GM21737 (cell line): ENCODE data around the gene DUOXA1.

ENCODE experiments used
- ATAC-seq: cut with Tn5 transposase; IDR thresholded peaks from one replicate; pipeline ENCODE4 v1.9.1; 2021; ENCODE audit warnings: mild to moderate bottlenecking, moderate library complexity; ENCODE audit not compliant: unreplicated experiment

Gene DUOXA1

GRCh38 chr15:45133561-45133920 is 3.9 kb upstream of the DUOXA1 start:
- ATAC-seq = no peak

DNA sequence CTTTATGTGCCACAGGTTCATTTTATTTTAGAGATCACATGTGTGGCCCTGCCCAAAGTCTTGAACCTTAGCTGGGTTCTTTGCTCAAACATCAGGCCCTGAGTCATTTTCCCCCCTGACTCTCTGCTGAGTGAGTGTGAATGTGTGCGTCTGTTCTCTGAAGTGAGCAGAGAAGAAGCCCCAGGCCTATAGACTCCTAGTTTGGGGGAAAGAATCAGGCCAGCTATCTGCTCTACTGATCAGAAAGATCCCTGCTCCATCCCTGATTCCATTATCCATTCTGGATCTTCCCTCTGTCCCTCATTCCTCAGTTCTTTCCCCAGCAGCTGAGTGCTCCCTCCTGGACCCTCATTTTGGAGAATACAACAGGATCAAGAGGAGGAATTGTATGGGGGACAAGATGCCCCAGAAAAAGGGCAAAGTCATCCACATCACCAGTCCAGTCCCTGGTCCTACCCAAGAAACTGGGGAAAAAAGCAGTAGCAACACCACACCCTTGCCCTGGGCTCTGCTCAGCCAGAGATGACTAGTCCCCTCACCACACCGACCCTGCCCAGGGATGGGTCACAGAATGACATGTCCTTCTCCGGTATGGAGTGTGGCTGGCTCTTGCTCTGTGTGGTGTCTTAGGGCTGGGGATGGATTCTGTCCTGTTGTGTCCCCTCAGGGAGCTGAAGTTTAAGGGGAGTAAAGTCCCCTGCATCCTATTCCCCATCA is 3.3 kb upstream of the DUOXA1 start:
- ATAC-seq = no peak

DNA sequence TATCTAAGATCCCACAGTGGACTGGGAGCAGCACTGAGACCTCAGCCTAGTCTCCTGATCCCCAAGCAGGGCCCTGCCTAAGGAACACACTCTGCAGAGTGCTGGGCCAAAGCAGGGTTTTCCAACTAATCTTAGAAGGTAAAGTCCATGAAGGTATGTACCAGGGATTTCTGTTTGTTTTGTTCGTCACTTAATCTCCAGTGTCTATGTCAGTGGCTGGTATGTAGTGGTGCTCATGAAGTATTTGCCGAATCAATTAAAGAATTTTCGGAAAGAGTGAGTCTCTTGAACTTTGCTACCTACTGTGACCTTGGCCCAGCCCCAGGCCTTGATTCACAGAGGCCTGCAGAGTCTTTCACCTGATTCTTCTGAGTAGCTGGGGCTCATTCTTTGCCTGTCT is 1.8 kb upstream of the DUOXA1 start:
- no peak for ATAC-seq

GRCh38 chr15:45130291-45131000 is 767 bp upstream of the DUOXA1 start:
- no peak for ATAC-seq

GRCh38 chr15:45128971-45129639 is 574 bp downstream of the DUOXA1 start:
- no peak for ATAC-seq

DNA sequence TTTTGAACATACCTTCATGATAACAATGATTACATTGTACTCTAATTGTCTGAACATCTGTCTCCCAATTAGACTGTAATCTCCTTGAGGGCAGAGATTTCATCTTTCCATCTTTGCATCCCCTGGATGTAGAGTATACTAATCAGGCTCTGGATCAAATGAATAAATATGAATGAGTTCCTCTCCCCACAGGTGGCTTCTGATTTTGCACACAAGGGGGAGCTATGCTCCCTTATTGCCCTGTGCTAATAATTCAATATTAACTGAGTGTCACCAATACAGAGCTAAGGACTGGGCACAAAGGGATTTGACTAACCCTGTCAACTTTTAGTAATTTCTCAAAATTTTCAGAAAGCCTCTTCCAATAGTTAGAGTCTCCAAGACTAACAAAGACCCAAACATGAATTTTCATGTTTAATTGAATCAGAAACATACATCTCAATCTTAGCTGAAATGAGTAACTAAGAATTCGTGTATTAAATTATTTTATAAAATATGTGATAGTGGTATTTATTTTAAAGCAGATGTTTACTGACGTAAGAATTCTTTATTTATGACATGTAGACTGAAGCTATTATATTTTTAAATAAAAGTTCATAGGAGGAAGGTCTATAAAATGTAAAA is 3.0 kb downstream of the DUOXA1 start:
- ATAC-seq = no peak

DNA sequence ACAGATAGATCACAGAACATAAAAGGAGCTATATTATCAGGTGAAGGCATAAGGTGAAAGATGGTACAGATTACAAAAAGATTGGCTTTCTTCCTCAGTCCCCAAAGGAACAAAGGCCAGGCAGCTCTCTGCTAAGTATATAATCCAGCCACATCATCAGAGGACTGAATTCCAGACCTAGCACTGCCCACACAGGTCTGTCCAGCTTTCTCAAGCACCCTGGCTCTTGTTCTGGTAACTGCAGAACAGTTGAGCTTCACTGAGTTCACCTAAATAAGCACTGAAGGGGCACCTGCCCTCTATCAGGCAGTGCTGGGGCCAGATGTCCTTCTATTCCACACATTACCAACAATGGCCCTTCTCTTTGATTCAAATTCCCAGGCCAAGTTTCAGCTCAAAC is 6.3 kb downstream of the DUOXA1 start:
- no peak for ATAC-seq

GRCh38 chr15:45122719-45123118 is 7.0 kb downstream of the DUOXA1 start:
- ATAC-seq = no peak

- ATAC-seq = no peak
These were observed 7.8 kb downstream of the DUOXA1 start for GRCh38 chr15:45121706-45122417.

DNA sequence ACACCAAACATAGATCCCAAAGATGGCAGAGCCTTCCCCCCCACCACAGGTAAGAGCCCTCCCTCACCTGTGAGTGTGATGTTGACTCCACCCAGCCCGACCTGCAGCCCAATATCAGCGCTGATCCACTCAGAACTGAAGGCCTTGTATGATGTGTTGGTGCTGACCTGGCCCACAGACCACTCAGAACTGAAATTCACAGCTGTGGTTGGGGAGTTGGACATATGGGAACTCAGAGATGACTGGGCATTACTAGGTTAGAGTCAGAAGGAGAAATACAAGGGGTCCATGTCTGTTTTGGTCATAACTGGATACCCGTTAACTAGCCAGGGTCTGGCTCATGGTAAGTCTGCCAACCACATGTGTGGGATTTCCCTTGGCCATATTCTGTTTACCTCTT is 8.7 kb downstream of the DUOXA1 start:
- ATAC-seq = no peak

DNA sequence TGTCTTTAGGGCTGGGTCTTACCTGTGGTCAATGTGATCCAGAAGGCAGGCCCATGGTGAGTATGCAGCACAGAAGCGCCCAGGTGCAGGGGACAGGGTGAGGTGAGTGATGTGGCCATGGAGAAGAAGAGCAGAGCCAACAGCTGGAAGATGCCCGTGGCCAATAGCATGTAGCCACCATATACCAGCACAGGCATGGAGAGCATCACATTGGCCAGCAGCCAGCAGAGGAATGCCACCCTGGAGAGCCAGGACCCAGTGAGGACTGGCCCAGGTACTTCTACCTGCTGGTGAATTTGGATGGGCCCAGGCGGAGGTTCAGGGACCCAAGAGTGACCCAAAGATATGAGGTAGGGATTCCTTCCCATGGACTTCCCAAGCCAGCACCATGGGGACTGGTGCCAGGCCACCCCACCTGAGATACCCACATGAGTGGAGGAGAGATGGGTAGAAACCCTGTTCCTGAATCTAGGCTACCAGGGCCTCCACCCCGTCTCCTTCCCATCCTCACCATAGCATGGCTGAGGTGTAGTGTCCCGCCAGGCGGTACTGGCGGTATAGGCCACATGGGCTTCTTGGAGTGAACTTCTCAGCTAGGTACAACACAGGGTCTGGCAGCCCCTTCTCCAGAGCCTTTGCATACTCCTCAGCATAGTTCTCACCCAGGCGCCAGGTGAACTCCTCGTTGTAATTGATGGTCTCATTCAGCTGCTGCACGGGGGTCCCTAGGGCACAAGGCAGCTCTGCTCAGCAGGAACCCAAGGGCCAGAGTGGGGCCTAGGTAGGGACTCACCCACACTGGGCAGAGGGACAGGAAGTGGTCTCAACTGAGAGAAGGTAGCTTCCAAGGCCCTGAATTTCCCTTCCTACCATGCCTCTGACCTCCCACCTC is 9.4 kb downstream of the DUOXA1 start:
- no peak for ATAC-seq

DNA sequence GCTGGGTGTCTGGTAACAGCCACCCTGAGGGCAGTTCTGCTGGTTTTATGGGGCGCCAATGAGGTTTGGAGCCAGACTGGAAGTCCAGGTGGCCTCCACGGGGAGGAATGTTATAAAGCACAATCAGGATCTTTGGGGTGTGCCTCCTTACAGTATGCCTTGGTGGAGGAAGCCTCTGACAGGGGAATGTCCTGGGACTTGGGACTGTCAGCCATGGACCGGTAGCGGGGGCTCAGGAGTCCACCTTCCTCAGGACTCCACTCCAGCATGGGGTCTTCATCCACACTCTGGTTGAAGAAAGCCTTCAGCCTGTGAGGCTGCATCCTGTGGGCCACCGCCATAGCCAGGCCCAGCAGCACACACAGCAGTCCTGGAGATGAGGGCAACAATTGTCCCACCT is 10.7 kb downstream of the DUOXA1 start:
- ATAC-seq = no peak

DNA sequence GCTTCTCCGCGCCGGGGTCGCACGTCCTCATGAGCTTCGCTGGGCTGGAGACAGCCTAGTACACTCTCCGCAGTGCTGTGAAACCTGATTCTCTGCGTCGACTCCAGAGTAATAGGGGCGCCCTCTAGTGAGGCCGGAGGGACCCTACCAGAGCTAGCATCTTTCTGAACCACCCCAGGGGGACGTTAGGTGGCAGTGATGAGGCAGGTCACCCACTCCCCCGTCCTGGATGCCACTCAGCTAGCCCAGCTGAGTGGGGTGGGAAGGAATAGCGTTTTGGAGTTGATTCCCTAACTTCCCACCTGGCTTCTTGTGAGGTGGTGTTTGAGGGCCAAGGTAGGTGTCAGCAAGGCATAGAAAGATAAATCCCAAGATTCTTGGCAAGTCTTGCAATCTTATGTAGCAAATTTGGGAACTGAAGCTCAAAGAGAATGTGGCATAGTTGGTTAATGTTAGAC is 11.5 kb downstream of the DUOXA1 start:
- peak; percentile 88 for ATAC-seq

- ATAC-seq = no peak
These were observed 12.2 kb downstream of the DUOXA1 start for GRCh38 chr15:45117308-45118130.

DNA sequence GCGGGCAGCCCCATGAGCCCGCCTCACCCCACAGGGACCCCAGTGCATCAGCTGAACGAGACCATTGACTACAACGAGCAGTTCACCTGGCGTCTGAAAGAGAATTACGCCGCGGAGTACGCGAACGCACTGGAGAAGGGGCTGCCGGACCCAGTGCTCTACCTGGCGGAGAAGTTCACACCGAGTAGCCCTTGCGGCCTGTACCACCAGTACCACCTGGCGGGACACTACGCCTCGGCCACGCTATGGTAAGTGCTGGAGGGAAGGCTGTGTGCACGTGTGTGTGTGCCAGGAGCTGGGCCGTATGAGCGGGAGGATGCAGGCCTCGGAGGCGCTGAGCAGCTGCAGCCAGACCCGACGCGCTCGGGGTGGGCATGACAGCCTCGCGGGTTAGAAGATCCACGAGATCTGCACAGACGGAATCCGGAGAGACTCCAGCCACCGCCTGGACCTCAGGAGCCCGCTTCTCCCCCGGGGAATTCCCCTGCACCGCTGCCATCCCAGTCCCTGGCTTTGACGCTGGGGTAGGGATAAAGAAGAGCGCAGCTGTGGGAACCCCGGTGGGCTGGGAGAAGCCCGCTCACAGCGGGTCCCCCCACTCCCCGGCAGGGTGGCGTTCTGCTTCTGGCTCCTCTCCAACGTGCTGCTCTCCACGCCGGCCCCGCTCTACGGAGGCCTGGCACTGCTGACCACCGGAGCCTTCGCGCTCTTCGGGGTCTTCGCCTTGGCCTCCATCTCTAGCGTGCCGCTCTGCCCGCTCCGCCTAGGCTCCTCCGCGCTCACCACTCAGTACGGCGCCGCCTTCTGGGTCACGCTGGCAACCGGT is 13.0 kb downstream of the DUOXA1 start:
- no peak for ATAC-seq

- no peak for ATAC-seq
These were observed 13.6 kb downstream of the DUOXA1 start for GRCh38 chr15:45116006-45116481.

DNA sequence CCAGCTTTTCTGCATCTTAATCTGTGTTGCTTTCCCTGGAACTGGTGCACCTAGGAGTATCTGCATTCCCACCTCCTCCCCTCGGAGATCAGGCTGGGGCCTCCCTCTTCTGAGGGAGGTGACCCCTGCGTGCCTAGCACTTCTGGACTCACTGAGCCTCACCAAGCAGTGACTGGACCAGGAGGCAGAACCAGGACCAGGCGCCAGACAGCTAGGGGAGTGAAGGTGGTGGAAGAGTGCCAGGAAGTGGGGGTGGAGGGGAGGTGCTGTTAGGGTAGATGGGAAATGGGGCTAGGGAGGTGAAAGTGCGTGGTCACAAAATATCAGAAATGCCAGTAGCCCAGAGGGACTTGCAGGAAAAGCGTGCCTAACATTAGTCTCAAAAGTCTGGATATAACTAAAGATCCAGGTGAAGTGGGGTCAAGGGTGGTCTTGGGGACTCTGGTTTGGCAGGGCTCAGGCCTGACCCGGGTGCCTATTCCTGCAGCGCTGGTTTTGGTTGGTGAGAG is 14.3 kb downstream of the DUOXA1 start:
- no peak for ATAC-seq

DNA sequence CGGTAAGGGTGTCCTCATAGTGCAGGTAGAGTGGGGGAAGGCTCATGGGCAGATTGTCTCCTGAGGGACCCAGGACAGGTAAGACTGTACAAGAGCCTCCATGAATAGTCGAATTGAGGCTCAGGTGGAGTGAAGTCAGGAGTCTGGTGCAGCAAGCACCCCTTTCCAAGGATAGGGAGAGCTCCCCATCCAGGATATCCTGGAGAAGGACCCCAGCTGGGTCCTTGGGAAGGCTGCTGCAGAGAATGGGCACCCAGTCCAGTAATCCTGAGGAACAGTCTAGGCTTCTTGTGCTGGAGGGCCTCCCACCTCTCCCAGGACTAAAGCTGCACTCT is 15.0 kb downstream of the DUOXA1 start:
- no peak for ATAC-seq
